ENCODE results near the gene TSPAN9.

The TSPAN9 gene

DNA sequence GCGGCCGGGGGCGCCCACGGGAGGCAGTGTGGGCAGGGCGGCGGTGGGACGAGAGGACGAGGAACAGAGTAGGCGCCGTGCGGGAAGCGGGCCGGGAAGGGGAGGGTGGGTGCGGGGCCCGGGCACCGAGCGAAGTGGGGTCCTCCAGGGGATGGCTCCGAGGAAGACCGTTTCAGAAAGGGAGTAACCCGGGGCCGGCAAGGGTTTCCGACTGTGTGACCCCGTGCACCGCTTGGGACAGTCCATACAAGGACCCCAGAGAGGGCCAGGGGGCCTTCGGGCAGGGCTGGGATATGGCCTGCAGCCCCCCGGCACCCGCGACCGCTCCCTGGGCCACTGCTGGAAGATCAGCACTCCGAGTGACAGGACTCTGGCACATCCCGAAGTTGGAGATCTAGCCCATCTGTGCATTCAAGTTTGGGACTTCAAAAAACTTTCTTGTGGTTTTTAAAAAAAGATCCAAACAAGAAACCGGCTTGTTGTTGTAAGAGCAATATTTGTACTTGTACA lies 448 bp downstream of the TSPAN9 start:
- peak; percentile 44 for DNase-seq (ENCODE audit: low read depth)
- peak overlapping the region; percentile 72 for H3K4me3 ChIP-seq (ENCODE audit: low read length)
- TF ChIP-seq, protein P1, sequence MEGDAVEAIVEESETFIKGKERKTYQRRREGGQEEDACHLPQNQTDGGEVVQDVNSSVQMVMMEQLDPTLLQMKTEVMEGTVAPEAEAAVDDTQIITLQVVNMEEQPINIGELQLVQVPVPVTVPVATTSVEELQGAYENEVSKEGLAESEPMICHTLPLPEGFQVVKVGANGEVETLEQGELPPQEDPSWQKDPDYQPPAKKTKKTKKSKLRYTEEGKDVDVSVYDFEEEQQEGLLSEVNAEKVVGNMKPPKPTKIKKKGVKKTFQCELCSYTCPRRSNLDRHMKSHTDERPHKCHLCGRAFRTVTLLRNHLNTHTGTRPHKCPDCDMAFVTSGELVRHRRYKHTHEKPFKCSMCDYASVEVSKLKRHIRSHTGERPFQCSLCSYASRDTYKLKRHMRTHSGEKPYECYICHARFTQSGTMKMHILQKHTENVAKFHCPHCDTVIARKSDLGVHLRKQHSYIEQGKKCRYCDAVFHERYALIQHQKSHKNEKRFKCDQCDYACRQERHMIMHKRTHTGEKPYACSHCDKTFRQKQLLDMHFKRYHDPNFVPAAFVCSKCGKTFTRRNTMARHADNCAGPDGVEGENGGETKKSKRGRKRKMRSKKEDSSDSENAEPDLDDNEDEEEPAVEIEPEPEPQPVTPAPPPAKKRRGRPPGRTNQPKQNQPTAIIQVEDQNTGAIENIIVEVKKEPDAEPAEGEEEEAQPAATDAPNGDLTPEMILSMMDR (conservative IDR thresholded peaks at IDR 0.05; ENCODE audit: low read length) = no peak

DNA sequence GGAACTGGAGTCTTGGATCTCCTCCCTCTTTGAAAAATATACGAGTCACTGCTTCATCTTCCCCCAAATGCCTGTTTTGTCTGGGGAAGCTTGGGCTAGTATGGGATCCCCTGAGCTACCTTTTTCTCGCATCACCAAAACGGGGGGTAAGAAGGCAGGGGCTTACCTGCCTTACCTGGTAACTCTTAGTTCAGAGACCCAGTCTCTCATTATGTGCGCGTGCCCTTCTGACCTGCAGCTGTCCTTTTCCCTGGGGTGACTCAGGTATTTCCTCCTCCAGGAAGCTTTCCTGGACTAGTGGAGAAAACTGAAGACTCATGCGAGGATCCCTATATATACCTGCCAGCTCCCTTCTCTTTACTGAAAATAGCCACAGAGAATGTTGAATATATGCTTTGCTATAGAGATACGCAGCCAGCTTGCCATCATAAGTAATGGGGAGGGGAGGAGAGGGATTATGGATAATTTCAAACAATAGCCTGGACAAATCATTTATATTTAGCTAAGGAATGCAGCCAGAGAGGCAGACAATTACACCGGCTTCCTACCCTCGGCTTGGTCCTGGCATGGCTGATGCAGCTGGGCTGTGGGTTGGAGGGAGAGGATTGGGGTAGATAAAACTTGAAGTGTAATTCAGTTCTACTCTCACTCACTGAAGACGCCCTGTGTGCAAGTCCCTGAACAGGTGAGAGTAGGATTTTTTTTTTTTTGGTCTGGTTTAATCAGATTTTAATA lies 1.1 kb downstream of the TSPAN9 start:
- TF ChIP-seq, protein P1 (conservative IDR thresholded peaks at IDR 0.05; ENCODE audit: low read length) = no peak
- peak overlapping the region; percentile 72 for H3K4me3 ChIP-seq (ENCODE audit: low read length)

DNA sequence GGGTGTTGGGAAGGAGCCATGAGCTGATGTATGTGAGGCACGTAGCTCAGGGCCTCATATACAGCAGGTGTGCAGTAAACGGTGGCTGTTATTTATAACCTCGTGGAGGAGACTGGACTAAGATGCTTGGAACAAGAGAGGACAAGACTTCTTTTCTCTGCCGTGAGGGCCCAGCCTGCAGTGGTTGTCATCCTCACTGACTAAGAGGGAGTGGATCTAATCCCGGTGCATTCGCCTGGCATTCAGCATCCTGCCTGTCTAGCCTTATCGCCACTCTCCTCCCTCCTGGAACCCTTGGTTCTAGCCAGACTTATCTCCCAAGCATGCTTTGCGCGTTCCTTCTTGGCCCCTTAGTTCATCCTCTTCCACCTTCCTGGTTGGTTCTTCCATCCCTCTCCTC lies 3.9 kb downstream of the TSPAN9 start:
- H3K4me3 ChIP-seq (ENCODE audit: low read length) = no peak overlapping the region
- DNase-seq (ENCODE audit: low read depth) = no peak
- TF ChIP-seq, protein P1 (conservative IDR thresholded peaks at IDR 0.05; ENCODE audit: low read length) = no peak

More for the DNA sequence above, 1.1 kb downstream of the TSPAN9 start:
- DNase-seq (ENCODE audit: low read depth) = no peak

DNA sequence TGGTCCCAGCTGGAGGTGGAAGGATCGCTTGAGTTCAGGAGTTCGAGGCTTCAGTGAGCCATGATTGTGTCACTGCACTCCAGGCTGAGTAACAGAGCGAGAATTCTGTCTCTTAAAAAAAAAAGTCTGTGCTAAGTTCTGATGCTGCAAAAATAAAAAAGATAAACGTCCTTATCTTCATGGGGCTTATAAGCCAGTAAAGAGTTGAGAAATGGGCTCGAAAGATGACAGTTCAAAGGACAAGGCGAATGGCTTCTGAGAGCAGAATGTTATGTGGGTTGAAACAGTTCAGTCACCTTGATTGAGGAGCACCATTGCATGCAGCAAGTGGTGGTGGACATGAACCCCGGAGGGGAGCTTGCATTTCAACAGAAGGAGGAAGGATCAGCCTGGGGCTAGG lies 4.7 kb downstream of the TSPAN9 start:
- no peak overlapping the region for H3K4me3 ChIP-seq (ENCODE audit: low read length)
- no peak for DNase-seq (ENCODE audit: low read depth)
- TF ChIP-seq, protein P1 (conservative IDR thresholded peaks at IDR 0.05; ENCODE audit: low read length) = no peak

DNA sequence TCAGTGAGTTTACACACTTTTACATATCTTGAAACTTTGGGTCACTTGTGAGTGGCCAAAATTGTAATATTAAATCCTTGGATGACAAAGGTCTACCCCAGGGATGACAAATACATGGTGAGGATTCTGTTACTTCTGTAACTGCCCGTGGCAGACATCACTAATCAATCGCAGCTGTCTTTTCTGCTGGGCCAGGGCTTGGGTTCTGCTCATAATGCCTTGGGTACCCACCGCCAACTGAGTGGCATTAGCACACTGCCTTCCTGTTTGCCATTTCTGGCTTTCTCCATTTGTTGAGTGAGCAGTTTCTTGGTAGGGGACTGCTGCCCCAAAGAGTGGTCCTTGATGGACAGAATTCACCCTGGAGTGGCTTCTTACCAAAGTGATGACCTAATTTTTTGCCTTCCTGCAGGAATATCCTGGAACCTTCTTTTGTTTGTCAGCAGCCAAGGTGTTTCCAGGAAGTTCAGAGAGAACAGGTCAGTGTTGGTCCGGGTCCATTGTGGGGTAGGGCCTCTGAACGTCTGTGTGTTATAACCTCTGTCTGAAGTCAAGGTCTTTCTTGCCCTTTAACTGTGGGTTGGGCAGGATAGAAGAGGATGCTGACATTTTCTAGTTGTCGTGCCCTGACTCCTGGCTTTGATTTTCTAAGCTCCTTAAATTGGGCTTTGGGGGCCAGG lies 6.2 kb downstream of the TSPAN9 start:
- TF ChIP-seq, protein P1 (conservative IDR thresholded peaks at IDR 0.05; ENCODE audit: low read length) = no peak
- no peak for DNase-seq (ENCODE audit: low read depth)
- H3K4me3 ChIP-seq (ENCODE audit: low read length) = no peak overlapping the region

DNA sequence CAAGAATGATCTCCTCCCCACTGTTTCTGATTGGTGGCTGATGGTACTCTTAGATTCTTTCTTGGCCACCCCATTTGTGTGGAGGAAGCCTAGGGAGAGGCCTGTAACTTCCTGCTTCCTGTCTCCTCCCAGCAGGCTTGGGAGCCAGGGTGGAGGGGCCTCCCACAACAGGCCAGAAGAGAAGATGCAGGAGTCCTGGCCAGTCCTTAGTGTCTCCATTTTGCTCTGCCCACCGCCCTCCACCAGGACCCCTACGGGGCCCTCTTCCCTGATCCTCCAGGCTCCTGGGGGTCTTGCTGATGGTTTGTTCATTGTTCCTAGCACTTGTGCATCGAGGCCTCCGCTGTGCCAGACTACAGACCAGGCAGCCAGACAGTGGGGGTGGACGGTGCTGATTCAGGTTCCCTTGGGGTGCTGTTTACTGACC lies 6.8 kb downstream of the TSPAN9 start:
- no peak overlapping the region for H3K4me3 ChIP-seq (ENCODE audit: low read length)
- no peak for DNase-seq (ENCODE audit: low read depth)
- TF ChIP-seq, protein P1 (conservative IDR thresholded peaks at IDR 0.05; ENCODE audit: low read length) = no peak

DNA sequence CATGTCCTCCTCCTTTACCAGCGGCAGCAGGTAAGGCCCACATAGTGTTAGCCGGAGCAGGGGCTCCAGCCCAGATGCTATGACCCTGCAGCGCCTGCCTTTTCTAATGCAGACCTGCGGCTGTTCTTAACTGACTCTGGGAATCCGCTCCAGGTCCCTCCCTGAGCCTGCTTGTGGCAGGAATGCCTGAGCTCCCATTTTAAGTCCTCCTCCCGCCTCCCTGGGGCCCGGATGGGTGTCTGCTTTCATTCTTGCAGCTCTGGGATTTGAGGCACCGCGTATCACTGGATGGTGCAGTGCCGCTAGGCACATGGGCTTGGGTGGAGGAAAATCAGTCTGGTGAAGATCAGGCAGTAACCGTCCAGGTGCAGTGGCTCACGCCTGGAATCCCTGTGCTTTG lies 7.6 kb downstream of the TSPAN9 start:
- TF ChIP-seq, protein P1 (conservative IDR thresholded peaks at IDR 0.05; ENCODE audit: low read length) = no peak
- H3K4me3 ChIP-seq (ENCODE audit: low read length) = no peak overlapping the region
- no peak for DNase-seq (ENCODE audit: low read depth)

Data from AG10803 (cell line).